Measurements from ENCODE around the gene LIMCH1. TPM values are rescaled to one million over a fixed set of nuclear protein-coding genes. Genes with fewer than 3 reads are reported as not detected.
A peak's percentile ranks its signal among the peaks of the same experiment; 100 is the strongest.

The LIMCH1 gene
- polyA plus RNA-seq, 1 of the 3 experiments (the other 2 are of a cell fraction) = 1.2 TPM

DNA sequence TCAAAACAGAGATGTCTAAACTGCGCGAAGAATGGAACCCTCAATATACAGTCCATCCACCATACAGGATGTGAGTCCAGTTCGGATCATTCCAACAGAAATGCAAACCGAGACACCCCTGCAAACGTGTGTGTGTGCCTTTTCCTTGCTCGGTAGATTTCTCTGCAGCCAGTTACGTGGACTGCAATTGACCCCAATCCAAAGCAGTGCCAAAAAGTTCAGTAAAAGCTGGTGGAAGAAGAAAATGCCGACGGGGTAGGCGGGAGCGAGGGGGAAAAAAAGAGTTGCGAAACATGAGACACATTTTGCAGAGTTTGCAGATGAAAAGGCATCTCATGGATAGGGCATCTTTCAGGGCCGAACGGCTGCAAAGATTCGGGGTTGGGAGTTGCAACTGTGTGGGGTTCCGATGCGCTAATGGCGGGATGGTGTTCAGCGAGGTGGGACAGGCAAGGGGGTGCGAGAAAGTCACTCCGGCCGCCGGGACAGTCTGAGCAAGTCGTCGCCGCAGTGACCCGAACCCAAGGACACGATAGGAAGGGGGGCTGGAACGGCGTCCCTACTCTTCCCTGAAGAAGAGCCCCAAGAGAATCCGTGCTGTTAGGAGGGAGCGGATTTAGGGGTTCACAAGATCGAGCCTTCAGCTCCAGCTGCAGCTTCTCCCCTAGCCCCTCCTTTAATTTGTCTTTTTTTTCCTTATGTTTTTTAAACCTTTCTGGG is 206.8 kb downstream of the LIMCH1 start (continued):
- TF ChIP-seq, protein P1, sequence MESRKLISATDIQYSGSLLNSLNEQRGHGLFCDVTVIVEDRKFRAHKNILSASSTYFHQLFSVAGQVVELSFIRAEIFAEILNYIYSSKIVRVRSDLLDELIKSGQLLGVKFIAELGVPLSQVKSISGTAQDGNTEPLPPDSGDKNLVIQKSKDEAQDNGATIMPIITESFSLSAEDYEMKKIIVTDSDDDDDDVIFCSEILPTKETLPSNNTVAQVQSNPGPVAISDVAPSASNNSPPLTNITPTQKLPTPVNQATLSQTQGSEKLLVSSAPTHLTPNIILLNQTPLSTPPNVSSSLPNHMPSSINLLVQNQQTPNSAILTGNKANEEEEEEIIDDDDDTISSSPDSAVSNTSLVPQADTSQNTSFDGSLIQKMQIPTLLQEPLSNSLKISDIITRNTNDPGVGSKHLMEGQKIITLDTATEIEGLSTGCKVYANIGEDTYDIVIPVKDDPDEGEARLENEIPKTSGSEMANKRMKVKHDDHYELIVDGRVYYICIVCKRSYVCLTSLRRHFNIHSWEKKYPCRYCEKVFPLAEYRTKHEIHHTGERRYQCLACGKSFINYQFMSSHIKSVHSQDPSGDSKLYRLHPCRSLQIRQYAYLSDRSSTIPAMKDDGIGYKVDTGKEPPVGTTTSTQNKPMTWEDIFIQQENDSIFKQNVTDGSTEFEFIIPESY (IDR thresholded peaks at IDR 0.05; ENCODE audit: borderline replicate concordance, low read depth) = no peak
- TF ChIP-seq TCF12 (IDR thresholded peaks at IDR 0.05) (no peak), GATA2 (CRISPR knock-in tag; IDR thresholded peaks at IDR 0.05) (no peak)

- H3K27me3 ChIP-seq (ENCODE audit: insufficient read depth) = peaks cover 61% of the 10 kb centered on the region
Observed at GRCh38 chr4:41745292-41746024, 207.5 kb downstream of the LIMCH1 start.

More at GRCh38 chr4:41745292-41746024, 207.5 kb downstream of the LIMCH1 start:
- Histone ChIP-seq H3K4me1 (ENCODE audit: control insufficient read depth in 1 of 2, insufficient read depth in 2 of 2, low read depth in 1 of 2, low read length in 1 of 2) (peaks cover 0 to 14% of the 10 kb centered on the region in 2 experiments; a peak in 2 of 4 replicates), H3K9ac (no peak overlapping the region), H3K4me2 (no peak overlapping the region), H3F3A (replicated peaks; ENCODE audit: insufficient read depth) (no peaks in the 10 kb centered on the region), H3K27ac (ENCODE audit: low read depth in 2 of 2, low read length in 1 of 2) (peak overlapping the region in 1 of 2 experiments; percentile 100; a peak in 2 of 4 replicates), H2AFZ (ENCODE audit: low read depth) (no peak overlapping the region), H3K9me3 (no peaks in the 10 kb centered on the region), H3K4me3 (ENCODE audit: low read depth in 2 of 2, low read length in 1 of 2) (peak overlapping the region in 1 of 2 experiments; percentile 56; a peak in 2 of 4 replicates), H3K9me2 (no peaks in the 10 kb centered on the region), H4K20me1 (ENCODE audit: insufficient read depth) (no peaks in the 10 kb centered on the region), H3K79me2 (ENCODE audit: insufficient read depth) (no peaks in the 10 kb centered on the region), H3K36me3 (replicated peaks in 1 of 2; ENCODE audit: control insufficient read depth in 1 of 2, insufficient read depth in 2 of 2, low read length in 1 of 2) (peaks cover 0 to 4% of the 10 kb centered on the region in 2 experiments)
- ChIA-PET CTCF (interaction anchor here (0.7 to 4.5 kb wide), 6 partner anchors 48 to 143 kb away, joined by 3 to 25 read pairs (median 3); no protein-coding TSS in a partner anchor), POLR2A (interaction anchor here (6.3 kb wide), 2 partner anchors 115 to 136 kb away, joined by 288 to 461 read pairs; no protein-coding TSS in a partner anchor)
- TF ChIP-seq GATA2 (CRISPR knock-in tag; IDR thresholded peaks at IDR 0.05) (no peak), RAD21 (IDR thresholded peaks at IDR 0.05; ENCODE audit: low read length) (0 out of 2 replicates have a peak, but pooled peaks have one; percentile 14), TCF12 (IDR thresholded peaks at IDR 0.05) (no peak), RCOR1 (IDR thresholded peaks at IDR 0.05; ENCODE audit: low read length) (no peak)
- TF ChIP-seq, protein P2, sequence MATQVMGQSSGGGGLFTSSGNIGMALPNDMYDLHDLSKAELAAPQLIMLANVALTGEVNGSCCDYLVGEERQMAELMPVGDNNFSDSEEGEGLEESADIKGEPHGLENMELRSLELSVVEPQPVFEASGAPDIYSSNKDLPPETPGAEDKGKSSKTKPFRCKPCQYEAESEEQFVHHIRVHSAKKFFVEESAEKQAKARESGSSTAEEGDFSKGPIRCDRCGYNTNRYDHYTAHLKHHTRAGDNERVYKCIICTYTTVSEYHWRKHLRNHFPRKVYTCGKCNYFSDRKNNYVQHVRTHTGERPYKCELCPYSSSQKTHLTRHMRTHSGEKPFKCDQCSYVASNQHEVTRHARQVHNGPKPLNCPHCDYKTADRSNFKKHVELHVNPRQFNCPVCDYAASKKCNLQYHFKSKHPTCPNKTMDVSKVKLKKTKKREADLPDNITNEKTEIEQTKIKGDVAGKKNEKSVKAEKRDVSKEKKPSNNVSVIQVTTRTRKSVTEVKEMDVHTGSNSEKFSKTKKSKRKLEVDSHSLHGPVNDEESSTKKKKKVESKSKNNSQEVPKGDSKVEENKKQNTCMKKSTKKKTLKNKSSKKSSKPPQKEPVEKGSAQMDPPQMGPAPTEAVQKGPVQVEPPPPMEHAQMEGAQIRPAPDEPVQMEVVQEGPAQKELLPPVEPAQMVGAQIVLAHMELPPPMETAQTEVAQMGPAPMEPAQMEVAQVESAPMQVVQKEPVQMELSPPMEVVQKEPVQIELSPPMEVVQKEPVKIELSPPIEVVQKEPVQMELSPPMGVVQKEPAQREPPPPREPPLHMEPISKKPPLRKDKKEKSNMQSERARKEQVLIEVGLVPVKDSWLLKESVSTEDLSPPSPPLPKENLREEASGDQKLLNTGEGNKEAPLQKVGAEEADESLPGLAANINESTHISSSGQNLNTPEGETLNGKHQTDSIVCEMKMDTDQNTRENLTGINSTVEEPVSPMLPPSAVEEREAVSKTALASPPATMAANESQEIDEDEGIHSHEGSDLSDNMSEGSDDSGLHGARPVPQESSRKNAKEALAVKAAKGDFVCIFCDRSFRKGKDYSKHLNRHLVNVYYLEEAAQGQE (IDR thresholded peaks at IDR 0.05; ENCODE audit: low read depth, low read length) = no peak
- 14% methylated on average over 16 of the region's 54 CpGs for WGBS (ENCODE audit: low lambda C conversion rate)
- peak; percentile 56 for DNase-seq
